ENCODE data around the gene IGSF8. TPM values are rescaled to one million over a fixed set of nuclear protein-coding genes. Genes with fewer than 3 reads are reported as not detected.

Gene IGSF8
- total and polyA plus RNA-seq, 12 donors, result 9.7 to 42.9 (median 24.1) TPM

DNA sequence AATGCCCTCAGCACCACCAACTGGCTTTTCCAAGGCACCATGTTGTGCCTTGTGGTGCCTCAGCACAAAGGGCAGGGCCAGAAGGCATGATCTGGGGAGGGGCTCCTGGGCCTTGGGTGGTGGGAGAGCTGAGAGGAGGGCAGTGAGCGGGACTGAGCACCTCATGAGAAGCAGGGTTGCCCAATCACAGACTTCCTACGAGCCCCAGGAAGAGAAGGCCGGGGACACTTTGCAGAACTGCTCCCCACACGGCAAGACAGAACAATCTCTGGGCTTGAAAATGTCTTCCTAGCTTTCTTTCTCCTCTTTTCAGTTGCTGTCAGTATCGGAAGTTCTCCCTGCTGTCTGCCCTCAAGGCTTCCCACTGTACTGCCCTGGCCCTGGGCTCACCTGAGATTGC lies 35.2 kb downstream of the IGSF8 start:
- H3K36me3 ChIP-seq (replicated peaks in 1 of 2), result no peaks in the 10 kb centered on the region
- WGBS, 4 donors, result 79 to 100% (median 89%) methylated on average over 1 to 5 of the region's 5 CpGs
- no peak for TF ChIP-seq POLR2A (IDR thresholded peaks at IDR 0.05)
- TF ChIP-seq, protein P1, sequence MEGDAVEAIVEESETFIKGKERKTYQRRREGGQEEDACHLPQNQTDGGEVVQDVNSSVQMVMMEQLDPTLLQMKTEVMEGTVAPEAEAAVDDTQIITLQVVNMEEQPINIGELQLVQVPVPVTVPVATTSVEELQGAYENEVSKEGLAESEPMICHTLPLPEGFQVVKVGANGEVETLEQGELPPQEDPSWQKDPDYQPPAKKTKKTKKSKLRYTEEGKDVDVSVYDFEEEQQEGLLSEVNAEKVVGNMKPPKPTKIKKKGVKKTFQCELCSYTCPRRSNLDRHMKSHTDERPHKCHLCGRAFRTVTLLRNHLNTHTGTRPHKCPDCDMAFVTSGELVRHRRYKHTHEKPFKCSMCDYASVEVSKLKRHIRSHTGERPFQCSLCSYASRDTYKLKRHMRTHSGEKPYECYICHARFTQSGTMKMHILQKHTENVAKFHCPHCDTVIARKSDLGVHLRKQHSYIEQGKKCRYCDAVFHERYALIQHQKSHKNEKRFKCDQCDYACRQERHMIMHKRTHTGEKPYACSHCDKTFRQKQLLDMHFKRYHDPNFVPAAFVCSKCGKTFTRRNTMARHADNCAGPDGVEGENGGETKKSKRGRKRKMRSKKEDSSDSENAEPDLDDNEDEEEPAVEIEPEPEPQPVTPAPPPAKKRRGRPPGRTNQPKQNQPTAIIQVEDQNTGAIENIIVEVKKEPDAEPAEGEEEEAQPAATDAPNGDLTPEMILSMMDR (IDR thresholded peaks at IDR 0.05), result no peak
- H3K4me1 ChIP-seq (replicated peaks in 1 of 2), result no peaks in the 10 kb centered on the region
- intact Hi-C loops (cut with DNase I), result no loop called here
- no peaks in the 10 kb centered on the region for H3K9me3 ChIP-seq (replicated peaks in 1 of 3)
- H3K4me3 ChIP-seq, result no peak overlapping the region
- H3K27ac ChIP-seq, result no peak overlapping the region
- DNase-seq, result no peak
- H3K27me3 ChIP-seq, result peaks cover 9% of the 10 kb centered on the region

DNA sequence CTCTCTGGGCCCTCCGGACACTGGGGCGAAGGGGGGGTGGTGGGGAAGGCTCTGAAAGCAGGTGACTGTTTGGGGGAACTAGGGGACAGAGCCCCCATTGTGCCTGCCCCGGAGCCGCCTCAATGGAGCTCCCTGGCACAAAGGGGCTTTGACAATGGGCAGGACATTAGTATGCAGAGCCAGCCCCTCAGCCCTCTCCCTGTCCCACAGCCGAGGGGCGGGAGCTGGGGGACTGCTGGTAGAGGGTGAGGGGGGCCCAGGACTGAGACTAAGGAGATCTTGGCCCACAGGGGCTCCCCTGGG lies 36.2 kb downstream of the IGSF8 start:
- DNase-seq, result no peak
- no peak overlapping the region for H3K4me3 ChIP-seq
- H3K9me3 ChIP-seq (replicated peaks in 1 of 3), result no peaks in the 10 kb centered on the region
- H3K27me3 ChIP-seq, result peaks cover 9% of the 10 kb centered on the region
- TF ChIP-seq, protein P1 (IDR thresholded peaks at IDR 0.05), result no peak
- TF ChIP-seq POLR2A (IDR thresholded peaks at IDR 0.05), result no peak
- intact Hi-C loops (cut with DNase I), result no loop called here
- no peaks in the 10 kb centered on the region for H3K4me1 ChIP-seq (replicated peaks in 1 of 2)
- H3K27ac ChIP-seq, result no peak overlapping the region
- 64 to 79% (median 69%) methylated on average over 5 to 6 of the region's 6 CpGs; no CpG with 5 or more reads in 1 of the 4 donors for WGBS, 4 donors
- H3K36me3 ChIP-seq (replicated peaks in 1 of 2), result no peaks in the 10 kb centered on the region

DNA sequence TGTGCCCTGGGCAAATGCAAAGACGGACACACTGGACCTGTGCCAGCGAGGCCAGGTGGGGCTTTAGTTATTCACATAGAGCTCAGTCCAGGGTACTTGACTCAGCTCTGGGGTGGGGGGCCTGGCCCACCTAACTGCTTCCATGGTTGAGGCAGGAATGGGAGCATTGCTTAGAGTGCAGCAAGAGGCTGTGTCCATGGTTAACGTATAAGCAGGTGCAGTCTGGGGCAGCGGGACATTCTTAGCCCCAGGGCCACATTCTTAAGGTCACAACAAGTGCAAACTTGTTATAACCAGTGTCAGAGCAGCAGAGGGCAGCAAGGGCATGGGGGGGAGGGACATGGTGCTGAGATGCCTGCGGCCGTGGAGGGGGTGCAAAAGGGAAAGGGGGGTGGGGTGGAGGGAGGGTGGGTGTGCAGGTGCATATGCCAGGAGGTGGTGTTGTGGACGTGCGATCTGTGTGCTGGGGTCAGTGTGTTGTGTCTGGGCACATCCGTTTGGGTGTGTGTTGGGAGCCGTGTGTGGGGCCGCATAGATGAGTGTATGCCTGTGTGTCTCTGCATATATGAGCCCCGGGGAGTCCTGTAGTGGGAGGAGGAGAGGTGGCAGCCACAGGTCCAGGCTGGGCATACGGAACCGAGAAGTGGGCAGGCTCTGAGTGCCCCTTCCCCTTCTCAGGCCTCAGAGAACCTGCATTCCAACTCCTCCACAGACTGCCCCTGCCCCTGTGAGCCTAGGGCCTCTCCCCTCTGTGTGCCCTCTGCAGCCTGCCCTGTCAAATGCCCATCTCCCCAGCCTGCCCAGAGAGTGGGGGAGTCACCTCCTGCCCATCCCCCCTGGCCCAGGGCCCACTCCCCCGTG lies 36.8 kb downstream of the IGSF8 start:
- no peak overlapping the region for H3K27ac ChIP-seq
- WGBS, 4 donors, result 44 to 63% (median 61%) methylated on average over 7 to 15 of the region's 15 CpGs

DNA sequence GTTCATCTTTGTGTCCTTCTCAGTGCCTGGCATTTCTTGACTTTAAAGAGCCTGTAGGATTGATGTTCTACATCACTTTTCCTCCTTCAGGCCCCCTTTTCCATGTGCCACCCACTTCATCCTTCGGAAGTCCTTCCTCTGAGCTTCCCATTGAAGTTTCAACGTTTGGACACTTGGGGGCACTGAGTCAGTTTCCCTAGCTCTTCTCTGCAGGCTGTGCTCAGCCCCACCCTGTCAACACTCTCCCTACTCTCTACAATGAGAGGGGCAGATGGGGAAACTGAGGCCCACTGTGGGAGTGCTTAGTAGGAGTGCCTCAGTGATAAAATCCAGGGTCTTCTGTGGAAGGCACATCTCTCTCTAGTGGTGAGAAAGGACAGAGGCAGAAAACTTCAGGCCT lies 40.3 kb downstream of the IGSF8 start:
- Histone ChIP-seq H3K36me3 (replicated peaks in 1 of 2) (no peaks in the 10 kb centered on the region), H3K4me1 (replicated peaks in 1 of 2) (no peaks in the 10 kb centered on the region), H3K27ac (no peak overlapping the region), H3K9me3 (replicated peaks in 1 of 3) (no peaks in the 10 kb centered on the region), H3K27me3 (peaks cover 9% of the 10 kb centered on the region), H3K4me3 (no peak overlapping the region)
- WGBS, 4 donors, result 44 to 59% (median 54%) methylated on average over 2 of the region's 2 CpGs
- TF ChIP-seq, protein P1 (IDR thresholded peaks at IDR 0.05), result peak in 3 of 6 experiments; percentile 7 to 21 (median 14)
- no peak for TF ChIP-seq POLR2A (IDR thresholded peaks at IDR 0.05)
- intact Hi-C loops (cut with DNase I), result no loop called here
- no peak for DNase-seq

More for the DNA sequence above, 36.8 kb downstream of the IGSF8 start:
- DNase-seq, result no peak
- intact Hi-C loops (cut with DNase I), result no loop called here
- Histone ChIP-seq H3K4me3 (no peak overlapping the region), H3K9me3 (replicated peaks in 1 of 3) (no peaks in the 10 kb centered on the region), H3K27me3 (peaks cover 9% of the 10 kb centered on the region), H3K4me1 (replicated peaks in 1 of 2) (no peaks in the 10 kb centered on the region), H3K36me3 (replicated peaks in 1 of 2) (no peaks in the 10 kb centered on the region)
- TF ChIP-seq POLR2A (IDR thresholded peaks at IDR 0.05), result no peak
- TF ChIP-seq, protein P1 (IDR thresholded peaks at IDR 0.05), result no peak
